GM12878 (cell line): ENCODE data around the gene MYDGF. TPM values are rescaled to one million over a fixed set of nuclear protein-coding genes. Genes with fewer than 3 reads are reported as not detected.

Experiments
- ATAC-seq: fragments of 200-7000 bp; cut with Tn5 transposase; 3 replicates; pipeline ENCODE4 v1.9.1; 2020; ENCODE audit warnings: mild to moderate bottlenecking, moderate library complexity
- BruUV-seq: library from RNA; stranded (reverse); fragments of 400-500 nt; replicated peaks from 2 replicates; lab custom pipeline; 2021; lab: Mats Ljungman, UMichigan
- CTCF ChIA-PET: fragments of 300-600 bp; sonication (Branson Sonifier 250); formaldehyde crosslinking; extraction: SDS; loops from one replicate; lab custom pipeline; 2021; ENCODE audit warnings: inconsistent platforms; lab: Yijun Ruan, JAX
- POLR2A ChIA-PET: fragments of 350-600 bp; formaldehyde crosslinking; extraction: SDS; loops from one replicate; lab custom pipeline; 2021; ENCODE audit warnings: inconsistent platforms; lab: Charles Lee
- RAD21 ChIA-PET: fragments of 300-600 bp; sonication (Branson Sonifier 250); formaldehyde crosslinking; loops from one replicate; lab custom pipeline; 2023; ENCODE audit warnings: antibody characterized with exemption; ENCODE audit not compliant: unreplicated experiment; lab: Charles Lee
- SMC1A ChIA-PET: fragments of 300-600 bp; sonication (Branson Sonifier 250); formaldehyde crosslinking; loops from one replicate; lab custom pipeline; 2023; ENCODE audit not compliant: unreplicated experiment, uncharacterized antibody; lab: Charles Lee
- DNase-seq: peaks from one replicate; pipeline ENCODE4 v3.0.0-alpha.2; 2011; ENCODE audit warnings: low read depth, low spot score
- FAIRE-seq: peaks from 3 replicates; lab custom pipeline; 2011; peaks lifted over from hg19 to GRCh38; lab: Jason Lieb, UNC
- H2AFZ ChIP-seq: 2 replicates; pipeline ENCODE4 v1.6.0; 2011; ENCODE audit warnings: low read depth, low read length, control low read depth; ENCODE audit not compliant: control insufficient read depth
- H3K27ac ChIP-seq: 2 replicates; pipeline ENCODE4 v1.5.1; 2011; ENCODE audit warnings: control low read depth; ENCODE audit not compliant: control insufficient read depth, insufficient read depth
- H3K27me3 ChIP-seq, 2 experiments: replicated peaks in 1 of 2; 2 replicates each; pipeline versions ENCODE4 v1.6.0 to v1.6.1; 2011; ENCODE audit warnings: low read length in 1 of 2; ENCODE audit not compliant: control insufficient read depth in 2 of 2, insufficient read depth in 2 of 2
- H3K36me3 ChIP-seq, 2 experiments: 2 replicates each; pipeline ENCODE4 v1.5.1; 2011; ENCODE audit warnings: low read length in 1 of 2; ENCODE audit not compliant: control insufficient read depth in 2 of 2, insufficient read depth in 2 of 2
- H3K4me1 ChIP-seq: 2 replicates; pipeline ENCODE4 v1.6.1; 2011; ENCODE audit warnings: mild to moderate bottlenecking, low read length, moderate library complexity, mixed read lengths; ENCODE audit not compliant: control insufficient read depth, insufficient read depth
- H3K4me2 ChIP-seq: 2 replicates; pipeline ENCODE4 v1.6.0; 2011; ENCODE audit warnings: control low read depth; ENCODE audit not compliant: control insufficient read depth, insufficient read depth
- H3K4me3 ChIP-seq: fragments of 200-600 bp; sonication (generic); 2 replicates; pipeline ENCODE4 v1.5.1; 2016
- H3K79me2 ChIP-seq: 2 replicates; pipeline ENCODE4 v1.6.0; 2011; ENCODE audit warnings: low read length; ENCODE audit not compliant: control insufficient read depth, insufficient read depth
- H3K9ac ChIP-seq: 2 replicates; pipeline ENCODE4 v1.8.0; 2011; ENCODE audit warnings: low read length, control low read depth, mixed read lengths; ENCODE audit not compliant: control insufficient read depth, insufficient read depth
- H3K9me3 ChIP-seq: replicated peaks from 3 replicates; pipeline ENCODE4 v1.5.1; 2011; ENCODE audit warnings: mild to moderate bottlenecking, low read length; ENCODE audit not compliant: control insufficient read depth, insufficient read depth
- H4K20me1 ChIP-seq: 2 replicates; pipeline ENCODE4 v1.6.0; 2011; ENCODE audit not compliant: control insufficient read depth, insufficient read depth
- CREB1 ChIP-seq: IDR thresholded peaks from 2 replicates; pipeline ENCODE4 v1.6.1; 2012; ENCODE audit warnings: low read depth, mild to moderate bottlenecking, inconsistent platforms
- DPF2 ChIP-seq: fragments of 450-650 bp; IDR thresholded peaks from 2 replicates; pipeline ENCODE4 v1.6.1; 2017; ENCODE audit warnings: mild to moderate bottlenecking
- ELK1 ChIP-seq: IDR thresholded peaks from 2 replicates; pipeline ENCODE4 v1.6.1; 2012; ENCODE audit warnings: low read depth, low read length, improper control_type of control experiment
- IKZF1 ChIP-seq: fragments of 450-650 bp; conservative IDR thresholded peaks from 2 replicates; pipeline ENCODE4 v1.6.1; 2017; ENCODE audit warnings: antibody characterized with exemption, mild to moderate bottlenecking
- IKZF2 ChIP-seq, 2 experiments: fragments of 450-650 bp; IDR thresholded peaks; 2 replicates each; pipeline ENCODE4 v1.6.1; 2017; ENCODE audit warnings: mild to moderate bottlenecking in 2 of 2, moderate library complexity in 2 of 2
- MAX ChIP-seq: IDR thresholded peaks from 2 replicates; pipeline ENCODE4 v1.6.1; 2012; ENCODE audit warnings: low read depth, low read length, improper control_type of control experiment
- MYC ChIP-seq: IDR thresholded peaks from 2 replicates; pipeline ENCODE4 v1.6.1; 2011; ENCODE audit warnings: mild to moderate bottlenecking, low read length, moderate library complexity, inconsistent platforms; ENCODE audit not compliant: insufficient read depth, insufficient replicate concordance, insufficient read length, severe bottlenecking
- SMAD5 ChIP-seq: IDR thresholded peaks from 2 replicates; pipeline ENCODE4 v1.6.1; 2016; ENCODE audit warnings: antibody characterized with exemption, low read depth
- TARDBP ChIP-seq: IDR thresholded peaks from 2 replicates; pipeline ENCODE4 v1.6.1; 2016; ENCODE audit warnings: borderline replicate concordance
- ZNF384 ChIP-seq: IDR thresholded peaks from 2 replicates; pipeline ENCODE4 v1.6.1; 2012; ENCODE audit warnings: low read depth, mild to moderate bottlenecking, low read length, improper control_type of control experiment, borderline replicate concordance
- ZNF622 ChIP-seq: fragments of 450-650 bp; IDR thresholded peaks from 2 replicates; pipeline ENCODE4 v1.6.1; 2017; ENCODE audit warnings: mild to moderate bottlenecking, inconsistent platforms
- WGBS: methylation state at CpG from one replicate; pipeline ENCODE4 v1.1.6; 2016; ENCODE audit warnings: low lambda C conversion rate; ENCODE audit not compliant: insufficient replicate concordance, insufficient coverage; ENCODE audit errors: missing lambda C conversion rate; 5-methylcytosine and 5-hydroxymethylcytosine counted together
- in situ Hi-C: fragments of 300-500 bp; cut with MboI; formaldehyde crosslinking; loops from 9 replicates; pipeline ENCODE4 v1.14.3; 2018; ENCODE audit warnings: mixed read lengths
- intact Hi-C: fragments of 100-400 bp; cut with micrococcal nuclease; formaldehyde crosslinking; loops from one replicate; pipeline ENCODE4 v1.14.2; 2022; ENCODE audit not compliant: unreplicated experiment
- polyA plus RNA-seq, 11 experiments: library from polyadenylated mRNA; depleted of rRNA in 4 of 11; unstranded in 6 of 11; stranded (reverse) in 5 of 11; fragments of >200 nt; fragmentation: Nextera tagmentation in 4 of 11; fragmentation: Illumina TruSeq in 1 of 11; extraction: Ambion mirVana in 4 of 11; extraction: Trizol in 1 of 11; gene quantifications; 1 replicate in 1 of 11; 2 replicates in 10 of 11; pipeline versions ENCODE4 v1.2.1 to v1.2.3, GENCODE V29; 2011 to 2016; ENCODE audit warnings: inconsistent platforms in 2 of 11, missing spikeins in 2 of 11, low read depth in 1 of 11
- total RNA-seq, 4 experiments: library from RNA; depleted of rRNA in 3 of 4; stranded (reverse); fragments of >200 nt in 3 of 4; fragmentation: Illumina TruSeq in 1 of 4; extraction: Trizol in 1 of 4; gene quantifications; 2 replicates each; pipeline versions ENCODE4 v1.2.1 to v1.2.3, GENCODE V29; 2013 to 2021
- TF ChIP-seq, protein P1 (sequence below): fragments of 450-650 bp; IDR thresholded peaks from 2 replicates; pipeline ENCODE4 v1.6.1; 2016; ENCODE audit warnings: mild to moderate bottlenecking, moderate library complexity, borderline replicate concordance
- TF ChIP-seq, protein P2 (sequence below): fragments of 450-650 bp; IDR thresholded peaks from 2 replicates; pipeline ENCODE4 v1.6.1; 2017; ENCODE audit warnings: mild to moderate bottlenecking, moderate library complexity

MYDGF gene
- total and polyA plus RNA-seq, 10 of the 15 experiments (the other 5 are each of a cell fraction or from before 2014, with no cell fraction given) = 2.3 to 196 (median 57.5) TPM

GRCh38 chr19:4636151-4636717 is 33.9 kb downstream of the MYDGF start:
- H3K27me3 ChIP-seq = no peaks in the 10 kb centered on the region
- no peak overlapping the region for H3K27ac ChIP-seq
- peak overlapping the region; percentile 88 for H2AFZ ChIP-seq
- ChIA-PET POLR2A (interaction anchor here (0.5 to 0.9 kb wide), 3 partner anchors 8 to 398 kb away, joined by 4 read pairs; no protein-coding TSS in a partner anchor), CTCF (interaction anchor here (0.6 to 3.4 kb wide), 30 partner anchors 8 to 426 kb away, joined by 3 to 94 read pairs (median 7); partner anchors contain the start of genes FEM1A, PLIN5 and SEMA6B), RAD21 (interaction anchor here (0.6 to 2.2 kb wide), 8 partner anchors 46 to 648 kb away, joined by 3 to 16 read pairs (median 6); partner anchors contain the start of gene FEM1A), SMC1A (interaction anchor here (0.6 to 2.4 kb wide), 8 partner anchors 40 to 117 kb away, joined by 3 to 13 read pairs (median 4); no protein-coding TSS in a partner anchor)
- in situ Hi-C loops (loop anchor here (5.0 kb wide), 1 partner anchor 59 kb away; no protein-coding TSS in a partner anchor), intact Hi-C loops (loop anchor here (1.0 to 2.0 kb wide), 2 partner anchors 47 to 59 kb away; no protein-coding TSS in a partner anchor)
- DNase-seq (no peak), FAIRE-seq (no peak), ATAC-seq (peak; percentile 49)
- H3K79me2 ChIP-seq = peaks cover 18% of the 10 kb centered on the region
- WGBS = 3% methylated on average over 30 of the region's 43 CpGs
- peaks cover 13% of the 10 kb centered on the region for H3K4me1 ChIP-seq
- H4K20me1 ChIP-seq = no peaks in the 10 kb centered on the region
- peak overlapping the region; percentile 89 for H3K4me2 ChIP-seq
- no peaks in the 10 kb centered on the region for H3K9me3 ChIP-seq
- H3K4me3 ChIP-seq = peak overlapping the region; percentile 66; the same call in 1 of the 2 replicates
- peak overlapping the region; percentile 69 for H3K9ac ChIP-seq
- no peaks in the 10 kb centered on the region for H3K36me3 ChIP-seq
- BruUV-seq = no TSS peak
- TF ChIP-seq, protein P1, sequence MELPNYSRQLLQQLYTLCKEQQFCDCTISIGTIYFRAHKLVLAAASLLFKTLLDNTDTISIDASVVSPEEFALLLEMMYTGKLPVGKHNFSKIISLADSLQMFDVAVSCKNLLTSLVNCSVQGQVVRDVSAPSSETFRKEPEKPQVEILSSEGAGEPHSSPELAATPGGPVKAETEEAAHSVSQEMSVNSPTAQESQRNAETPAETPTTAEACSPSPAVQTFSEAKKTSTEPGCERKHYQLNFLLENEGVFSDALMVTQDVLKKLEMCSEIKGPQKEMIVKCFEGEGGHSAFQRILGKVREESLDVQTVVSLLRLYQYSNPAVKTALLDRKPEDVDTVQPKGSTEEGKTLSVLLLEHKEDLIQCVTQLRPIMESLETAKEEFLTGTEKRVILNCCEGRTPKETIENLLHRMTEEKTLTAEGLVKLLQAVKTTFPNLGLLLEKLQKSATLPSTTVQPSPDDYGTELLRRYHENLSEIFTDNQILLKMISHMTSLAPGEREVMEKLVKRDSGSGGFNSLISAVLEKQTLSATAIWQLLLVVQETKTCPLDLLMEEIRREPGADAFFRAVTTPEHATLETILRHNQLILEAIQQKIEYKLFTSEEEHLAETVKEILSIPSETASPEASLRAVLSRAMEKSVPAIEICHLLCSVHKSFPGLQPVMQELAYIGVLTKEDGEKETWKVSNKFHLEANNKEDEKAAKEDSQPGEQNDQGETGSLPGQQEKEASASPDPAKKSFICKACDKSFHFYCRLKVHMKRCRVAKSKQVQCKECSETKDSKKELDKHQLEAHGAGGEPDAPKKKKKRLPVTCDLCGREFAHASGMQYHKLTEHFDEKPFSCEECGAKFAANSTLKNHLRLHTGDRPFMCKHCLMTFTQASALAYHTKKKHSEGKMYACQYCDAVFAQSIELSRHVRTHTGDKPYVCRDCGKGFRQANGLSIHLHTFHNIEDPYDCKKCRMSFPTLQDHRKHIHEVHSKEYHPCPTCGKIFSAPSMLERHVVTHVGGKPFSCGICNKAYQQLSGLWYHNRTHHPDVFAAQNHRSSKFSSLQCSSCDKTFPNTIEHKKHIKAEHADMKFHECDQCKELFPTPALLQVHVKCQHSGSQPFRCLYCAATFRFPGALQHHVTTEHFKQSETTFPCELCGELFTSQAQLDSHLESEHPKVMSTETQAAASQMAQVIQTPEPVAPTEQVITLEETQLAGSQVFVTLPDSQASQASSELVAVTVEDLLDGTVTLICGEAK = no peak
- TF ChIP-seq CREB1 (no peak), IKZF2 (IDR thresholded peaks at IDR 0.05) (0 out of 4 replicates have a peak, but pooled peaks of 1 of the 2 experiments have one; percentile 6), ELK1 (peak; percentile 55; the same call in 1 of the 2 replicates), TARDBP (no peak), DPF2 (0 out of 2 replicates have a peak, but pooled peaks have one; percentile 18), MAX (no peak), SMAD5 (no peak), ZNF622 (no peak), ZNF384 (no peak), IKZF1 (peak; percentile 43; the same call in 1 of the 2 replicates), MYC (no peak)
- TF ChIP-seq, protein P2, sequence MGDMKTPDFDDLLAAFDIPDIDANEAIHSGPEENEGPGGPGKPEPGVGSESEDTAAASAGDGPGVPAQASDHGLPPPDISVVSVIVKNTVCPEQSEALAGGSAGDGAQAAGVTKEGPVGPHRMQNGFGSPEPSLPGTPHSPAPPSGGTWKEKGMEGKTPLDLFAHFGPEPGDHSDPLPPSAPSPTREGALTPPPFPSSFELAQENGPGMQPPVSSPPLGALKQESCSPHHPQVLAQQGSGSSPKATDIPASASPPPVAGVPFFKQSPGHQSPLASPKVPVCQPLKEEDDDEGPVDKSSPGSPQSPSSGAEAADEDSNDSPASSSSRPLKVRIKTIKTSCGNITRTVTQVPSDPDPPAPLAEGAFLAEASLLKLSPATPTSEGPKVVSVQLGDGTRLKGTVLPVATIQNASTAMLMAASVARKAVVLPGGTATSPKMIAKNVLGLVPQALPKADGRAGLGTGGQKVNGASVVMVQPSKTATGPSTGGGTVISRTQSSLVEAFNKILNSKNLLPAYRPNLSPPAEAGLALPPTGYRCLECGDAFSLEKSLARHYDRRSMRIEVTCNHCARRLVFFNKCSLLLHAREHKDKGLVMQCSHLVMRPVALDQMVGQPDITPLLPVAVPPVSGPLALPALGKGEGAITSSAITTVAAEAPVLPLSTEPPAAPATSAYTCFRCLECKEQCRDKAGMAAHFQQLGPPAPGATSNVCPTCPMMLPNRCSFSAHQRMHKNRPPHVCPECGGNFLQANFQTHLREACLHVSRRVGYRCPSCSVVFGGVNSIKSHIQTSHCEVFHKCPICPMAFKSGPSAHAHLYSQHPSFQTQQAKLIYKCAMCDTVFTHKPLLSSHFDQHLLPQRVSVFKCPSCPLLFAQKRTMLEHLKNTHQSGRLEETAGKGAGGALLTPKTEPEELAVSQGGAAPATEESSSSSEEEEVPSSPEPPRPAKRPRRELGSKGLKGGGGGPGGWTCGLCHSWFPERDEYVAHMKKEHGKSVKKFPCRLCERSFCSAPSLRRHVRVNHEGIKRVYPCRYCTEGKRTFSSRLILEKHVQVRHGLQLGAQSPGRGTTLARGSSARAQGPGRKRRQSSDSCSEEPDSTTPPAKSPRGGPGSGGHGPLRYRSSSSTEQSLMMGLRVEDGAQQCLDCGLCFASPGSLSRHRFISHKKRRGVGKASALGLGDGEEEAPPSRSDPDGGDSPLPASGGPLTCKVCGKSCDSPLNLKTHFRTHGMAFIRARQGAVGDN = no peak
